NCI-H748 treated with DMSO at 0.1 percent for 48 hours (cell line): Measurements from ENCODE around the gene EDEM1.
"Not testable (repeated sequence)": the region's sequence is repeated elsewhere in the genome, so short reads cannot be mapped to it uniquely, and the experiment has no call there.

ENCODE experiments used
- DNase-seq: peaks from one replicate; lab custom pipeline; 2025; lab: John Stamatoyannopoulos, UW

EDEM1 gene

GRCh38 chr3:5187156-5187919 lies at the start of gene EDEM1:
Gene EDEM1 (plus strand): TSS chr3:5187707. CDS start chr3:5187806, 99 bp downstream.
- peak; percentile 52 for DNase-seq

GRCh38 chr3:5138214-5138981 lies 49.1 kb upstream of the EDEM1 start:
- DNase-seq: no peak

GRCh38 chr3:5140230-5140621 lies 47.3 kb upstream of the EDEM1 start:
- no peak for DNase-seq

- DNase-seq: no peak
Observed at GRCh38 chr3:5140839-5141238, 46.7 kb upstream of the EDEM1 start.

GRCh38 chr3:5141760-5142159 lies 45.7 kb upstream of the EDEM1 start:
- no peak for DNase-seq

GRCh38 chr3:5143464-5143863 lies 44.0 kb upstream of the EDEM1 start:
- no peak for DNase-seq

GRCh38 chr3:5144316-5144994 lies 43.1 kb upstream of the EDEM1 start:
- DNase-seq: no peak

- no peak for DNase-seq
Observed at GRCh38 chr3:5145120-5145519, 42.4 kb upstream of the EDEM1 start.

GRCh38 chr3:5147152-5147551 lies 40.4 kb upstream of the EDEM1 start:
- not testable (repeated sequence) for DNase-seq

- DNase-seq: no peak
Observed at GRCh38 chr3:5149306-5149880, 38.1 kb upstream of the EDEM1 start.

- DNase-seq: no peak
Observed at GRCh38 chr3:5151586-5151985, 35.9 kb upstream of the EDEM1 start.

- DNase-seq: no peak
Observed at GRCh38 chr3:5153074-5153473, 34.4 kb upstream of the EDEM1 start.

GRCh38 chr3:5155241-5155640 lies 32.3 kb upstream of the EDEM1 start:
- DNase-seq: no peak

GRCh38 chr3:5160321-5160720 lies 27.2 kb upstream of the EDEM1 start:
- no peak for DNase-seq

- no peak for DNase-seq
Observed at GRCh38 chr3:5160940-5161858, 26.3 kb upstream of the EDEM1 start.

GRCh38 chr3:5162102-5162501 lies 25.4 kb upstream of the EDEM1 start:
- no peak for DNase-seq

- DNase-seq: no peak
Observed at GRCh38 chr3:5165698-5166097, 21.8 kb upstream of the EDEM1 start.

GRCh38 chr3:5166846-5167245 lies 20.7 kb upstream of the EDEM1 start:
- no peak for DNase-seq

GRCh38 chr3:5168110-5168509 lies 19.4 kb upstream of the EDEM1 start:
- no peak for DNase-seq

- no peak for DNase-seq
Observed at GRCh38 chr3:5169807-5170206, 17.7 kb upstream of the EDEM1 start.

- no peak for DNase-seq
Observed at GRCh38 chr3:5170975-5171374, 16.5 kb upstream of the EDEM1 start.
